ENCODE measurements around the gene RNF25. TPM values are rescaled to one million over a fixed set of nuclear protein-coding genes. Genes with fewer than 3 reads are reported as not detected.
A peak's percentile ranks its signal among the peaks of the same experiment; 100 is the strongest.

Gene RNF25, protein sequence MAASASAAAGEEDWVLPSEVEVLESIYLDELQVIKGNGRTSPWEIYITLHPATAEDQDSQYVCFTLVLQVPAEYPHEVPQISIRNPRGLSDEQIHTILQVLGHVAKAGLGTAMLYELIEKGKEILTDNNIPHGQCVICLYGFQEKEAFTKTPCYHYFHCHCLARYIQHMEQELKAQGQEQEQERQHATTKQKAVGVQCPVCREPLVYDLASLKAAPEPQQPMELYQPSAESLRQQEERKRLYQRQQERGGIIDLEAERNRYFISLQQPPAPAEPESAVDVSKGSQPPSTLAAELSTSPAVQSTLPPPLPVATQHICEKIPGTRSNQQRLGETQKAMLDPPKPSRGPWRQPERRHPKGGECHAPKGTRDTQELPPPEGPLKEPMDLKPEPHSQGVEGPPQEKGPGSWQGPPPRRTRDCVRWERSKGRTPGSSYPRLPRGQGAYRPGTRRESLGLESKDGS
- total RNA-seq (1 to 10 TPM in 4 of 5 donors, not detected in 1; 3.6 to 7.0 (median 4.6) TPM), polyA plus RNA-seq (10 to 100 TPM; 24.1 to 26.8 (median 26.1) TPM)
- long read RNA-seq, donor 1, partial matches to known transcripts, result 5 of 8 reads
- long read RNA-seq, donor 1, other reads (novel, unspliced or antisense), result 0 of 8 reads
- long read RNA-seq, donor 2, transcript RNF25-201 (10 exons, 1,914 nt), result major isoform, 7 of 9 reads
- long read RNA-seq, donor 2, partial matches to known transcripts, result 0 of 9 reads
- long read RNA-seq, donor 2, other reads (novel, unspliced or antisense), result 0 of 9 reads
- long read RNA-seq, donor 3, partial matches to known transcripts, result 0 of 3 reads
- long read RNA-seq, donor 3, other reads (novel, unspliced or antisense), result 0 of 3 reads
- long read RNA-seq, donor 4, result 0 reads
- long read RNA-seq, donor 5, transcript RNF25-201 (10 exons, 1,914 nt), result major isoform, 9 of 10 reads
- long read RNA-seq, donor 5, partial matches to known transcripts, result 0 of 10 reads
- long read RNA-seq, donor 5, other reads (novel, unspliced or antisense), result 0 of 10 reads
- long read RNA-seq, donor 6, result 0 reads
- long read RNA-seq, donor 7, partial matches to known transcripts, result 8 of 16 reads
- long read RNA-seq, donor 7, other reads (novel, unspliced or antisense), result 0 of 16 reads
- long read RNA-seq, donor 8, partial matches to known transcripts, result 14 of 16 reads
- long read RNA-seq, donor 8, other reads (novel, unspliced or antisense), result 0 of 16 reads
- long read RNA-seq, donor 9, partial matches to known transcripts, result 0 of 4 reads
- long read RNA-seq, donor 9, other reads (novel, unspliced or antisense), result 0 of 4 reads
- long read RNA-seq, donor 10, partial matches to known transcripts, result 0 of 2 reads
- long read RNA-seq, donor 10, other reads (novel, unspliced or antisense), result 0 of 2 reads

GRCh38 chr2:218671654-218672566 is at the start of gene RNF25, which contains the start of gene STK36:
Gene RNF25, minus strand, starts transcription at chr2:218672002. Its CDS starts 32 bp downstream, at chr2:218671970.
Gene STK36, plus strand, starts transcription at chr2:218672086. Its CDS starts 744 bp downstream, at chr2:218672830.
- no peaks in the 10 kb centered on the region for H3K9me3 ChIP-seq
- WGBS, 5 donors, result 0 to 1% (median 0%) methylated on average over 36 to 49 of the region's 49 CpGs
- peak within 1 kb of the TSS; percentile 74 to 92 (median 86) for H3K4me3 ChIP-seq
- H3K4me1 ChIP-seq, result peaks cover 12 to 21% (median 18%) of the 10 kb centered on the region in 4 donors
- TF ChIP-seq POLR2A (IDR thresholded peaks at IDR 0.05) (peak in 1 of 4 donors; percentile 14), EP300 (IDR thresholded peaks at IDR 0.05) (no peak), POLR2AphosphoS5 (IDR thresholded peaks at IDR 0.05) (peak; percentile 52 to 94 (median 76))
- TF ChIP-seq, protein P1, sequence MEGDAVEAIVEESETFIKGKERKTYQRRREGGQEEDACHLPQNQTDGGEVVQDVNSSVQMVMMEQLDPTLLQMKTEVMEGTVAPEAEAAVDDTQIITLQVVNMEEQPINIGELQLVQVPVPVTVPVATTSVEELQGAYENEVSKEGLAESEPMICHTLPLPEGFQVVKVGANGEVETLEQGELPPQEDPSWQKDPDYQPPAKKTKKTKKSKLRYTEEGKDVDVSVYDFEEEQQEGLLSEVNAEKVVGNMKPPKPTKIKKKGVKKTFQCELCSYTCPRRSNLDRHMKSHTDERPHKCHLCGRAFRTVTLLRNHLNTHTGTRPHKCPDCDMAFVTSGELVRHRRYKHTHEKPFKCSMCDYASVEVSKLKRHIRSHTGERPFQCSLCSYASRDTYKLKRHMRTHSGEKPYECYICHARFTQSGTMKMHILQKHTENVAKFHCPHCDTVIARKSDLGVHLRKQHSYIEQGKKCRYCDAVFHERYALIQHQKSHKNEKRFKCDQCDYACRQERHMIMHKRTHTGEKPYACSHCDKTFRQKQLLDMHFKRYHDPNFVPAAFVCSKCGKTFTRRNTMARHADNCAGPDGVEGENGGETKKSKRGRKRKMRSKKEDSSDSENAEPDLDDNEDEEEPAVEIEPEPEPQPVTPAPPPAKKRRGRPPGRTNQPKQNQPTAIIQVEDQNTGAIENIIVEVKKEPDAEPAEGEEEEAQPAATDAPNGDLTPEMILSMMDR (IDR thresholded peaks at IDR 0.05), result no peak
- intact Hi-C loops (cut with DNase I; ENCODE audit: low total_unique reads), result no loop called here
- DNase-seq, result peak; percentile 84 to 96
- no peaks in the 10 kb centered on the region for H3K27me3 ChIP-seq
- peak within 1 kb of the TSS; percentile 64 to 83 (median 78) for H3K27ac ChIP-seq
- peaks cover 15 to 48% (median 37%) of the 10 kb centered on the region in 4 donors for H3K36me3 ChIP-seq

GRCh38 chr2:218721488-218721887 is 49.7 kb upstream of the RNF25 start:
- Histone ChIP-seq H3K27ac (peak overlapping the region in 4 of 5 donors; percentile 48 to 64 (median 54)), H3K9me3 (peaks cover 3 to 11% (median 8%) of the 10 kb centered on the region in 4 donors), H3K4me3 (no peak overlapping the region), H3K36me3 (peaks cover 0 to 20% (median 8%) of the 10 kb centered on the region in 4 donors), H3K4me1 (peaks cover 11 to 58% (median 28%) of the 10 kb centered on the region in 4 donors), H3K27me3 (no peaks in the 10 kb centered on the region)
- DNase-seq, result peak in 1 of 2 donors; percentile 31
- intact Hi-C loops (cut with DNase I; ENCODE audit: low total_unique reads), result loop anchor here (10.0 kb wide), 1 partner anchor 113 kb away; the partner anchor contains the start of gene PRKAG3
- TF ChIP-seq EP300 (IDR thresholded peaks at IDR 0.05), result no peak
- TF ChIP-seq POLR2A (IDR thresholded peaks at IDR 0.05), result no peak
- no peak for TF ChIP-seq POLR2AphosphoS5 (IDR thresholded peaks at IDR 0.05)
- TF ChIP-seq, protein P1 (IDR thresholded peaks at IDR 0.05), result no peak

DNA sequence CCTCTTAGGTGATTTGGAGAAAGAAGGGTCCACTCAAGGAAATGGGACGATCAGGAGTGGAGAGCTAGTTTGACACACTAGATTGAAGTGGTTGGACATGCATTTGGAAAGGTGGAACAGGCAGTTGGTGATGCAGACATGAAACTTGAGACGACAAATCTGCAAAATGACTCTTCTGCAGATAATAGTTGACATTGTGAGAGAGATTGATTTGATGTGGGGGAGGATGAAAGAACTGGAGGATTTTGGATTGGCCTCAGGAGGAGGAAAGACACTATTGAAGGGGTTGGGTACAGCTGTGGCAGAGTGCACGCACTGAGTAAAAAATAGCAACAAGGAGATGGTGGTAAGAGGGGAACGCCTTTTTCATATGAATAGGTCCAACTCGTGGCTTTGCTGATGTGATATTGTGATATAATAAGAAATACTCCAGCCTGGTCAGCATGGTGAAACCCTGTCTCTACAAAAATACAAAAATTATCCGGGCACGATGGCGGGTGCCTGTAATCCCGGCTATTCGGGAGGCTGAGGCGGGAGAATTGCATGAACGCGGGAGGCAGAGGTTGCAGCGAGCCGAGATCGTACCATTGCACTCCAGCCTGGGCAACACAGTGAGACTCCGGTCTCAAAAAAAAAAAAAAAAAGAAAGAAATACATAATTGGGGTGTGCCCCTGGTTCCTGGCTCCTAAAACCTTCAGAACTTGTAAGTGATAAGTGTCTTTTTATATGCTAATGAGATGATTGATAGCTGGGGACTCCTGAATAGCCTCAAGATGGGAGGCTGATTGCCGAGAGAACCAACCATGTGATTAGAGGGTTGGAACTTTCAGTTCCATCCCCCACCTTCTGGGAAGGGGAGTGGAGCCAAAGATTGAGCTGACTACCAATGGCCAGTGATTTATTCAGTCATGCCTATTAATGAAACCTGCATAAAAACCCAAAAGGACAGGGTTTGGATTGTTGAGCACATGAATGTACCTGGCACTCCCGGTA is 48.5 kb upstream of the RNF25 start:
- Histone ChIP-seq H3K4me3 (no peak overlapping the region), H3K27ac (peak overlapping the region in 2 of 5 donors; percentile 48 to 59), H3K27me3 (no peaks in the 10 kb centered on the region), H3K4me1 (peaks cover 11 to 70% (median 33%) of the 10 kb centered on the region in 4 donors), H3K36me3 (peaks cover 0 to 20% (median 11%) of the 10 kb centered on the region in 4 donors), H3K9me3 (no peaks in the 10 kb centered on the region)
- TF ChIP-seq POLR2A (IDR thresholded peaks at IDR 0.05) (no peak), EP300 (IDR thresholded peaks at IDR 0.05) (no peak), POLR2AphosphoS5 (IDR thresholded peaks at IDR 0.05) (no peak)
- TF ChIP-seq, protein P1 (IDR thresholded peaks at IDR 0.05), result no peak
- 90 to 94% (median 93%) methylated on average over 19 of the region's 19 CpGs for WGBS, 5 donors
- DNase-seq, result no peak
- intact Hi-C loops (cut with DNase I; ENCODE audit: low total_unique reads), result loop anchor here (10.0 kb wide), 1 partner anchor 114 kb away; the partner anchor contains the start of gene PRKAG3

All from stomach (tissue), 19 donors.